ENCODE data around the gene ADARB2.

Gene ADARB2

GRCh38 chr10:1671366-1672000 is 65.8 kb downstream of the ADARB2 start:
- TF ChIP-seq, protein P1, sequence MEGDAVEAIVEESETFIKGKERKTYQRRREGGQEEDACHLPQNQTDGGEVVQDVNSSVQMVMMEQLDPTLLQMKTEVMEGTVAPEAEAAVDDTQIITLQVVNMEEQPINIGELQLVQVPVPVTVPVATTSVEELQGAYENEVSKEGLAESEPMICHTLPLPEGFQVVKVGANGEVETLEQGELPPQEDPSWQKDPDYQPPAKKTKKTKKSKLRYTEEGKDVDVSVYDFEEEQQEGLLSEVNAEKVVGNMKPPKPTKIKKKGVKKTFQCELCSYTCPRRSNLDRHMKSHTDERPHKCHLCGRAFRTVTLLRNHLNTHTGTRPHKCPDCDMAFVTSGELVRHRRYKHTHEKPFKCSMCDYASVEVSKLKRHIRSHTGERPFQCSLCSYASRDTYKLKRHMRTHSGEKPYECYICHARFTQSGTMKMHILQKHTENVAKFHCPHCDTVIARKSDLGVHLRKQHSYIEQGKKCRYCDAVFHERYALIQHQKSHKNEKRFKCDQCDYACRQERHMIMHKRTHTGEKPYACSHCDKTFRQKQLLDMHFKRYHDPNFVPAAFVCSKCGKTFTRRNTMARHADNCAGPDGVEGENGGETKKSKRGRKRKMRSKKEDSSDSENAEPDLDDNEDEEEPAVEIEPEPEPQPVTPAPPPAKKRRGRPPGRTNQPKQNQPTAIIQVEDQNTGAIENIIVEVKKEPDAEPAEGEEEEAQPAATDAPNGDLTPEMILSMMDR (IDR thresholded peaks at IDR 0.05; ENCODE audit: low read depth, low read length, missing control alignments) = no peak
- DNase-seq (ENCODE audit: low read depth) = no peak
- H3K4me3 ChIP-seq (ENCODE audit: low read depth, low read length) = no peak overlapping the region

DNA sequence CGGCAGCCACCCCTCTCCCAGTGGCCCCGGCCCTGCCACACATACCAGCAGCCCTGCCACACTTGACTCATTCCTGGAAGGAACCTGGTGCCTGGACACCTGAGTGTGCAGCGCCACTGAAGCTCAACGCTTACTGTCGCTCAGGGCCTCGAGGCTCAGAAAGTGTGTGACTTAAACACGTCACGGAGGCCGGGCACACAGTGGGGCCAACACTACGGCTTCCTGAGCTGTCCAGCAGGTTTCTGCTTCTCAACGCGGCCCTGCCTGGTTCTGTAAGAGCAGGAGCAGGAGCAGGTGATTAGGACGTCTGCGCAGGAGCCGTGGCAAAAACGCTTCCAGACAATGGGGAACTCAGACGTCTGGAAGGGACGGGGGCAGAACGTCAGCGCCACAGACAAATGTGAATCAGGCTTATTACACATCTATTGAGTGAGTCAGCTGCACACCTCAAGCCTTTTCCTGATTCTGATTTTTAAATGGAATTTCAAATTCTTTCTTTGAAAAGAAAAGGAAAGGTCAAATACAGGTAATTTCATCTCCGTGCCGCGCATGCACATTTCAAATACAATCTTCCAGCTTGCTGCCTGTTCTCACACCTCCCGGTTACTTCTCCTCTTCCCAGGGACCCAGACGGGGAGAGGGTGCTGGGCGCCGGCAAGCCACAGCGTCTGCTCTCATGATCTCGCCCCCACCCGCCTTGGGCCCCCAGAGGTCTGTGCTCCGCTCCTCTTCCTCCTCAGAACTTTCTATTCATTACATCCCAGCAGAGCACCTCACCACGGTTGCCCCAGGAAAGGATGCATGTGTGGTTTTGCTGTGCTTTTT is 66.6 kb downstream of the ADARB2 start:
- no peak overlapping the region for H3K4me3 ChIP-seq (ENCODE audit: low read depth, low read length)
- no peak for DNase-seq (ENCODE audit: low read depth)
- TF ChIP-seq, protein P1 (IDR thresholded peaks at IDR 0.05; ENCODE audit: low read depth, low read length, missing control alignments) = no peak

DNA sequence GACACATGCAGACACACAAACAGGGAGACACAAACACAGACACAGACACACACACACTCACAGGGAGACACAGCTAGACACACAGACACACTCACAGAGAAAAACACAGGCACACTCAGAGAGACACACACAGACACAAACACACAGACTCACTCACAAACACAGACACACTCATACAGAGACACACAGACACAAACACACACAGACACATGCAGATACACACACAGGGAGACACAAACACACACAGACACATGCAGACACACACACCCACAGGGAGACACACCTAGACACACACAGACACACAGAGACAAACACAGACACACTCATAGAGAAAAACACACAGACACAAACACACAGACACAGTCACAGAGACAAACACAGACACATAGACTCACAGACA is 67.9 kb downstream of the ADARB2 start:
- no peak overlapping the region for H3K4me3 ChIP-seq (ENCODE audit: low read depth, low read length)
- TF ChIP-seq, protein P1 (IDR thresholded peaks at IDR 0.05; ENCODE audit: low read depth, low read length, missing control alignments) = no peak
- no peak for DNase-seq (ENCODE audit: low read depth)

- TF ChIP-seq, protein P1 (IDR thresholded peaks at IDR 0.05; ENCODE audit: low read depth, low read length, missing control alignments) = no peak
- H3K4me3 ChIP-seq (ENCODE audit: low read depth, low read length) = no peak overlapping the region
- DNase-seq (ENCODE audit: low read depth) = no peak
These were observed 68.9 kb downstream of the ADARB2 start for GRCh38 chr10:1668399-1668798.

GRCh38 chr10:1667392-1667791 is 69.9 kb downstream of the ADARB2 start:
- TF ChIP-seq, protein P1 (IDR thresholded peaks at IDR 0.05; ENCODE audit: low read depth, low read length, missing control alignments) = no peak
- no peak for DNase-seq (ENCODE audit: low read depth)
- H3K4me3 ChIP-seq (ENCODE audit: low read depth, low read length) = no peak overlapping the region

GRCh38 chr10:1666147-1666546 is 71.2 kb downstream of the ADARB2 start:
- no peak overlapping the region for H3K4me3 ChIP-seq (ENCODE audit: low read depth, low read length)
- no peak for DNase-seq (ENCODE audit: low read depth)
- TF ChIP-seq, protein P1 (IDR thresholded peaks at IDR 0.05; ENCODE audit: low read depth, low read length, missing control alignments) = no peak

Data from GM12864 (cell line).